ENCODE measurements around the gene ACSM2B. TPM values are rescaled to one million over a fixed set of nuclear protein-coding genes. Genes with fewer than 3 reads are reported as not detected.

The ACSM2B gene
- total RNA-seq, 1 experiment from 2014 or later: not detected

DNA sequence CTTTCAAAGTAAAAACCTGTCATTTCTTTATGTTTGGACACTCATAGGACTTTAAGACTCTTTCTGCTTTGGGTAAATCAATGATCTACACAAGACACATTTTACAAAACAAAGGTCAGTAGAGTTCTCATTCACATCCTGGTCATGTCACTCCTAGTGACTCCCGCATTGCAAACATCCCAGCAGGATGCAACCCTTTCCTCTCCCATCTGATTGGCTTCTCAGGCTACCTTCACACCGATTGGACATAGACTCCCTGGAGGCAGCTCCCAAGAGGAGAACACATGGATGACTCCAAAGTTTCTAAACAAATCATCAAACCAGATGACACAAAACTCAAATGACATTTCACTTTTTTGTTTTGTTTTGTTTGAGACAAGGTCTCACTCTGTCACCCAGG is 43.8 kb upstream of the ACSM2B start:
- no peaks in the 10 kb centered on the region for H3K4me1 ChIP-seq (ENCODE audit: control insufficient read depth in 1 of 2, insufficient read depth in 2 of 2, low read length in 2 of 2)
- no peaks in the 10 kb centered on the region for H3K9me3 ChIP-seq (ENCODE audit: control insufficient read depth in 1 of 2, insufficient read depth in 1 of 2, low read depth in 1 of 2, low read length in 2 of 2)
- ATAC-seq (no peak), DNase-seq (ENCODE audit: low read depth, low spot score) (no peak)
- H3K4me2 ChIP-seq (ENCODE audit: low read length): no peak overlapping the region
- H3K27me3 ChIP-seq (ENCODE audit: insufficient read depth, low read length): peaks cover 50% of the 10 kb centered on the region
- no peaks in the 10 kb centered on the region for H3K9me2 ChIP-seq (ENCODE audit: insufficient read depth)
- TF ChIP-seq EZH2phosphoT487 (IDR thresholded peaks at IDR 0.05; ENCODE audit: borderline replicate concordance) (no peak), POLR2A (IDR thresholded peaks at IDR 0.05; ENCODE audit: borderline replicate concordance, extremely low read depth, insufficient read depth, insufficient read length) (no peak), ZFX (IDR thresholded peaks at IDR 0.05) (no peak)
- no peak overlapping the region for H3K9ac ChIP-seq (ENCODE audit: low read length)
- no peaks in the 10 kb centered on the region for H4K20me1 ChIP-seq (ENCODE audit: insufficient read depth)
- no peaks in the 10 kb centered on the region for H3K79me2 ChIP-seq (ENCODE audit: insufficient read depth, low read length)
- intact Hi-C loops (cut with micrococcal nuclease): no loop called here
- H3K4me3 ChIP-seq (replicated peaks in 1 of 2; ENCODE audit: low read depth in 1 of 2, low read length in 2 of 2): no peak overlapping the region
- no TSS peak for BruUV-seq (replicated peaks)
- RAD21 ChIA-PET (ENCODE audit: low non-redundant PET in 1 of 2, low total read pairs in 2 of 2, uncharacterized antibody in 2 of 2, unreplicated experiment in 2 of 2): no interaction called here
- CTCF ChIA-PET: no interaction called here
- no peak overlapping the region for H2AFZ ChIP-seq (ENCODE audit: low read depth, low read length, poor library complexity, severe bottlenecking)
- H3K36me3 ChIP-seq (ENCODE audit: control insufficient read depth in 1 of 2, insufficient read depth in 2 of 2, low read length in 2 of 2): no peaks in the 10 kb centered on the region
- no peak overlapping the region for H3K27ac ChIP-seq (ENCODE audit: low read depth, low read length)
- POLR2A ChIA-PET: no interaction called here

DNA sequence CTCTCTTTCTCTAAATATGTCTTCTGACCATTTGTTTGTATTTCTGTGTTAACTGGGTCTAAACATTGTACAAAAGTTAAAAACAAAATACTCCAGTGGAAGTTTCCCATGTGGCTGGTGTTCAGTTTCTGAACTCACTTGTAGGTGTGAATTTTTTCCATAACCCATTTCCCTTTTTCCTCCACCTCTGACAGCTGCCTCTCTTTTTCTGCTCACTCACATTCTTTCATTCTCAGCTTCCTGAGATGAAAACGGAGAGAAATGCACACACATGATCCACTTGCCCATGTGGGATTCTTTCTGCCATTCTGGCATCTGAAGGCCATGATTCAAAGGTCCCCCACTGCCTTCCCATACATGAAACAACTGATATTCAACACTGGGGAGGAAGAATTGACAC is 41.1 kb upstream of the ACSM2B start:
- no peaks in the 10 kb centered on the region for H3K79me2 ChIP-seq (ENCODE audit: insufficient read depth, low read length)
- no peaks in the 10 kb centered on the region for H3K36me3 ChIP-seq (ENCODE audit: control insufficient read depth in 1 of 2, insufficient read depth in 2 of 2, low read length in 2 of 2)
- intact Hi-C loops (cut with micrococcal nuclease): no loop called here
- peaks cover 75% of the 10 kb centered on the region for H3K27me3 ChIP-seq (ENCODE audit: insufficient read depth, low read length)
- ATAC-seq (no peak), DNase-seq (ENCODE audit: low read depth, low spot score) (no peak)
- no peak overlapping the region for H3K4me2 ChIP-seq (ENCODE audit: low read length)
- H3K4me1 ChIP-seq (ENCODE audit: control insufficient read depth in 1 of 2, insufficient read depth in 2 of 2, low read length in 2 of 2): no peaks in the 10 kb centered on the region
- no TSS peak for BruUV-seq (replicated peaks)
- CTCF ChIA-PET: no interaction called here
- RAD21 ChIA-PET (ENCODE audit: low non-redundant PET in 1 of 2, low total read pairs in 2 of 2, uncharacterized antibody in 2 of 2, unreplicated experiment in 2 of 2): no interaction called here
- TF ChIP-seq, protein P1, sequence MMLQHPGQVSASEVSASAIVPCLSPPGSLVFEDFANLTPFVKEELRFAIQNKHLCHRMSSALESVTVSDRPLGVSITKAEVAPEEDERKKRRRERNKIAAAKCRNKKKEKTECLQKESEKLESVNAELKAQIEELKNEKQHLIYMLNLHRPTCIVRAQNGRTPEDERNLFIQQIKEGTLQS (IDR thresholded peaks at IDR 0.05): no peak
- TF ChIP-seq SIN3A (IDR thresholded peaks at IDR 0.05; ENCODE audit: low read depth): no peak
- no peaks in the 10 kb centered on the region for H4K20me1 ChIP-seq (ENCODE audit: insufficient read depth)
- H2AFZ ChIP-seq (ENCODE audit: low read depth, low read length, poor library complexity, severe bottlenecking): no peak overlapping the region
- no peak overlapping the region for H3K9ac ChIP-seq (ENCODE audit: low read length)
- POLR2A ChIA-PET: no interaction called here
- no peak overlapping the region for H3K4me3 ChIP-seq (replicated peaks in 1 of 2; ENCODE audit: low read depth in 1 of 2, low read length in 2 of 2)
- H3K27ac ChIP-seq (ENCODE audit: low read depth, low read length): no peak overlapping the region
- no peaks in the 10 kb centered on the region for H3K9me2 ChIP-seq (ENCODE audit: insufficient read depth)
- no peaks in the 10 kb centered on the region for H3K9me3 ChIP-seq (ENCODE audit: control insufficient read depth in 1 of 2, insufficient read depth in 1 of 2, low read depth in 1 of 2, low read length in 2 of 2)
